Measurements from ENCODE around the gene JAML. TPM values are rescaled to one million over a fixed set of nuclear protein-coding genes. Genes with fewer than 3 reads are reported as not detected.

JAML gene
- not detected in 2 replicates for total RNA-seq (2014; rRNA removed; shearing (Covaris generic))

GRCh38 chr11:118224511-118225188 lies at the start of gene JAML:
TSS of gene JAML (minus strand) at chr11:118225011. CDS start at chr11:118214866, 10,145 bp downstream.
- Histone ChIP-seq H3K4me3 (ENCODE audit: insufficient read depth, low read depth, low read length) (no peak within 1 kb of the TSS), H3K27me3 (ENCODE audit: control insufficient read depth, insufficient read depth, low read length) (no peaks in the 10 kb centered on the region), H3K36me3 (replicated peaks; ENCODE audit: control insufficient read depth, insufficient read depth, low read length) (no peaks in the 10 kb centered on the region)
- DNase-seq = no peak

GRCh38 chr11:118274186-118274585 lies 49.4 kb upstream of the JAML start:
- Histone ChIP-seq H3K36me3 (replicated peaks; ENCODE audit: control insufficient read depth, insufficient read depth, low read length) (no peaks in the 10 kb centered on the region), H3K4me3 (ENCODE audit: insufficient read depth, low read depth, low read length) (no peak overlapping the region), H3K27me3 (ENCODE audit: control insufficient read depth, insufficient read depth, low read length) (no peaks in the 10 kb centered on the region; the same call in 1 of the 2 replicates)
- DNase-seq = no peak

- DNase-seq = no peak
- H3K36me3 ChIP-seq (replicated peaks; ENCODE audit: control insufficient read depth, insufficient read depth, low read length) = no peaks in the 10 kb centered on the region
- no peaks in the 10 kb centered on the region; the same call in 1 of the 2 replicates for H3K27me3 ChIP-seq (ENCODE audit: control insufficient read depth, insufficient read depth, low read length)
- H3K4me3 ChIP-seq (ENCODE audit: insufficient read depth, low read depth, low read length) = no peak overlapping the region
These were observed 47.2 kb upstream of the JAML start for GRCh38 chr11:118272001-118272400.

- H3K36me3 ChIP-seq (replicated peaks; ENCODE audit: control insufficient read depth, insufficient read depth, low read length) = no peaks in the 10 kb centered on the region
- H3K27me3 ChIP-seq (ENCODE audit: control insufficient read depth, insufficient read depth, low read length) = peaks cover 28% of the 10 kb centered on the region
- H3K4me3 ChIP-seq (ENCODE audit: insufficient read depth, low read depth, low read length) = no peak overlapping the region
- no peak for DNase-seq
These were observed 42.7 kb upstream of the JAML start for GRCh38 chr11:118267486-118267885.

- H3K4me3 ChIP-seq (ENCODE audit: insufficient read depth, low read depth, low read length) = no peak overlapping the region
- H3K27me3 ChIP-seq (ENCODE audit: control insufficient read depth, insufficient read depth, low read length) = peaks cover 29% of the 10 kb centered on the region
- no peak for DNase-seq
- no peaks in the 10 kb centered on the region for H3K36me3 ChIP-seq (replicated peaks; ENCODE audit: control insufficient read depth, insufficient read depth, low read length)
These were observed 41.1 kb upstream of the JAML start for GRCh38 chr11:118265954-118266353.

- Histone ChIP-seq H3K36me3 (replicated peaks; ENCODE audit: control insufficient read depth, insufficient read depth, low read length) (no peaks in the 10 kb centered on the region), H3K4me3 (ENCODE audit: insufficient read depth, low read depth, low read length) (peak overlapping the region; percentile 26; the same call in 1 of the 2 replicates), H3K27me3 (ENCODE audit: control insufficient read depth, insufficient read depth, low read length) (peaks cover 29% of the 10 kb centered on the region)
- peak; percentile 16 for DNase-seq
These were observed 40.0 kb upstream of the JAML start for GRCh38 chr11:118264569-118265465.

GRCh38 chr11:118263695-118264568 lies 39.1 kb upstream of the JAML start, which contains the start of gene MPZL2:
TSS of gene MPZL2 (minus strand) at chr11:118264297. CDS start at chr11:118264153, 144 bp downstream.
- Histone ChIP-seq H3K27me3 (ENCODE audit: control insufficient read depth, insufficient read depth, low read length) (peaks cover 29% of the 10 kb centered on the region), H3K36me3 (replicated peaks; ENCODE audit: control insufficient read depth, insufficient read depth, low read length) (no peaks in the 10 kb centered on the region), H3K4me3 (ENCODE audit: insufficient read depth, low read depth, low read length) (peak within 1 kb of the TSS; percentile 26; the same call in 1 of the 2 replicates)
- DNase-seq = peak; percentile 38

- Histone ChIP-seq H3K36me3 (replicated peaks; ENCODE audit: control insufficient read depth, insufficient read depth, low read length) (no peaks in the 10 kb centered on the region), H3K27me3 (ENCODE audit: control insufficient read depth, insufficient read depth, low read length) (peaks cover 29% of the 10 kb centered on the region), H3K4me3 (ENCODE audit: insufficient read depth, low read depth, low read length) (no peak overlapping the region)
- no peak for DNase-seq
These were observed 38.3 kb upstream of the JAML start for GRCh38 chr11:118263112-118263511.

- H3K36me3 ChIP-seq (replicated peaks; ENCODE audit: control insufficient read depth, insufficient read depth, low read length) = no peaks in the 10 kb centered on the region
- H3K27me3 ChIP-seq (ENCODE audit: control insufficient read depth, insufficient read depth, low read length) = peaks cover 25% of the 10 kb centered on the region
- H3K4me3 ChIP-seq (ENCODE audit: insufficient read depth, low read depth, low read length) = no peak overlapping the region
- no peak for DNase-seq
These were observed 35.5 kb upstream of the JAML start for GRCh38 chr11:118260353-118260752.

GRCh38 chr11:118259138-118259537 lies 34.3 kb upstream of the JAML start:
- Histone ChIP-seq H3K27me3 (ENCODE audit: control insufficient read depth, insufficient read depth, low read length) (peaks cover 15% of the 10 kb centered on the region), H3K36me3 (replicated peaks; ENCODE audit: control insufficient read depth, insufficient read depth, low read length) (no peaks in the 10 kb centered on the region), H3K4me3 (ENCODE audit: insufficient read depth, low read depth, low read length) (no peak overlapping the region)
- DNase-seq = no peak

GRCh38 chr11:118258410-118258809 lies 33.6 kb upstream of the JAML start:
- Histone ChIP-seq H3K36me3 (replicated peaks; ENCODE audit: control insufficient read depth, insufficient read depth, low read length) (no peaks in the 10 kb centered on the region), H3K4me3 (ENCODE audit: insufficient read depth, low read depth, low read length) (no peak overlapping the region), H3K27me3 (ENCODE audit: control insufficient read depth, insufficient read depth, low read length) (peaks cover 8% of the 10 kb centered on the region)
- DNase-seq = no peak

- peak overlapping the region; percentile 49; the same call in 1 of the 2 replicates for H3K4me3 ChIP-seq (ENCODE audit: insufficient read depth, low read depth, low read length)
- no peaks in the 10 kb centered on the region for H3K36me3 ChIP-seq (replicated peaks; ENCODE audit: control insufficient read depth, insufficient read depth, low read length)
- peaks cover 3% of the 10 kb centered on the region; the same call in 1 of the 2 replicates for H3K27me3 ChIP-seq (ENCODE audit: control insufficient read depth, insufficient read depth, low read length)
- DNase-seq = no peak
These were observed 27.9 kb upstream of the JAML start for GRCh38 chr11:118252688-118253087.

GRCh38 chr11:118251858-118252652 lies 27.2 kb upstream of the JAML start, which contains the start of gene MPZL3:
TSS of gene MPZL3 (minus strand) at chr11:118252365. CDS start at chr11:118252294, 71 bp downstream.
- DNase-seq = peak; percentile 71
- no peaks in the 10 kb centered on the region; the same call in 1 of the 2 replicates for H3K27me3 ChIP-seq (ENCODE audit: control insufficient read depth, insufficient read depth, low read length)
- H3K4me3 ChIP-seq (ENCODE audit: insufficient read depth, low read depth, low read length) = peak within 1 kb of the TSS; percentile 49; the same call in 1 of the 2 replicates
- H3K36me3 ChIP-seq (replicated peaks; ENCODE audit: control insufficient read depth, insufficient read depth, low read length) = no peaks in the 10 kb centered on the region
